Stimulated activated memory B cell treated with anti-CD40 and anti-IgM and Interleukin-4, amounts not matched to agents 10 μg/mL and 1 μg/mL and 100 μg/mL, for 72 hours (primary cell): ENCODE measurements around the gene GK.
"Not testable (repeated sequence)": the region's sequence is repeated elsewhere in the genome, so short reads cannot be mapped to it uniquely, and the experiment has no call there.

Source experiments
- ATAC-seq: fragments of 150-1000 bp; cut with Tn5 transposase; 2 replicates; pipeline ENCODE4 v1.10.0; 2021
- H3K27ac Mint-ChIP-seq: one replicate; pipeline ENCODE4 v1.8.0; 2022; ENCODE audit warnings: mild to moderate bottlenecking, mixed read lengths
- H3K27me3 Mint-ChIP-seq: one replicate; pipeline ENCODE4 v1.8.0; 2022; ENCODE audit warnings: mixed read lengths
- H3K36me3 Mint-ChIP-seq: one replicate; pipeline ENCODE4 v1.8.0; 2022; ENCODE audit warnings: mixed read lengths
- H3K4me1 Mint-ChIP-seq: one replicate; pipeline ENCODE4 v1.8.0; 2022; ENCODE audit warnings: mixed read lengths
- H3K4me3 Mint-ChIP-seq: one replicate; pipeline ENCODE4 v1.8.0; 2022; ENCODE audit warnings: mild to moderate bottlenecking, moderate library complexity, mixed read lengths
- H3K9me3 Mint-ChIP-seq: one replicate; pipeline ENCODE4 v1.8.0; 2022; ENCODE audit warnings: mixed read lengths

GK gene

DNA sequence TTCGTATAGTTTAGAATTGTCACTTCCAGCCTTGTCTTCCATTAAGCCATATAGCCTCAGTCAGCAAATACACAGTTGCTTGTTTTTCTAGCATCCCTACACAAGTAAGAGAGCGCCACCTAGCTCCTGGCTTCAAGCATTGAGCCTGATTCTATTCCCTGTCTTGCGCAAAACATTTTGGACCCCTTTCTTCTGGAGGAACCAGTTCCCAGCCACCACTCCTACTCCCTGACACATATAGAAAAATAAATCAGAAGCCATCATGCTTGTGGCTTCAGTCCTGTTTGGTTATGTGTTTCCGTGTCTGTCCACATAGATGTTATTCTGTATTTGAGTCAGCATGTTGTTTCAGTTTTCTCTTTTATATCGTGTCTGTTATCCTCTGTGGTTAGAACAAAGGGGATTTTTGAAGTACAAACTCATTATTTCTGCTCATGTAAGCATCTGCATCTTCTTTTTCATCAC, 59.9 kb downstream of the GK start:
- Mint-ChIP-seq H3K4me3 (peak overlapping the region; percentile 50), H3K27me3 (no peaks in the 10 kb centered on the region), H3K36me3 (peaks cover 41% of the 10 kb centered on the region), H3K27ac (peak overlapping the region; percentile 87), H3K9me3 (peaks cover 8% of the 10 kb centered on the region), H3K4me1 (peaks cover 8% of the 10 kb centered on the region)
- peak; percentile 87 for ATAC-seq

DNA sequence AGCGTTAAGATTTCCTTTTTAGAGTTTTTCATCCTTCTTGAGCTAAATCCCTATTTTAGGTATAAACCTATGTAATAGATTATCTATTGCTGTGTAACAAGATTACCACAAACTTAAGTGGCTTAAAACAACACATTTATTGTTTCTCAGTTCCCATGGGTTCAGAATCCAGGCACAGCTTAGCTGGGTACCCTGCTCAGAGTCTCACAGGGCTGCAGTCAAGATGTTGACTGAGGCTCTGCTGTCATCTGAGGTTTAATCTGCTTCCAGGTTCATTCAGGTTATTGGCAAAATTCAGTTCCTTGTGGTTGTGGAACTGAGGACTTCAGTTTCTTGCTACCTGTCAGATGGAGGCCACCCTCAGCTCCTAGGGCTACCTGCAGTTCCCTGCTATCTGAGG, 60.9 kb downstream of the GK start:
- Mint-ChIP-seq H3K27ac (peak overlapping the region; percentile 87), H3K36me3 (peaks cover 37% of the 10 kb centered on the region), H3K4me3 (no peak overlapping the region), H3K9me3 (peaks cover 8% of the 10 kb centered on the region), H3K27me3 (no peaks in the 10 kb centered on the region), H3K4me1 (peaks cover 8% of the 10 kb centered on the region)
- ATAC-seq, result no peak

DNA sequence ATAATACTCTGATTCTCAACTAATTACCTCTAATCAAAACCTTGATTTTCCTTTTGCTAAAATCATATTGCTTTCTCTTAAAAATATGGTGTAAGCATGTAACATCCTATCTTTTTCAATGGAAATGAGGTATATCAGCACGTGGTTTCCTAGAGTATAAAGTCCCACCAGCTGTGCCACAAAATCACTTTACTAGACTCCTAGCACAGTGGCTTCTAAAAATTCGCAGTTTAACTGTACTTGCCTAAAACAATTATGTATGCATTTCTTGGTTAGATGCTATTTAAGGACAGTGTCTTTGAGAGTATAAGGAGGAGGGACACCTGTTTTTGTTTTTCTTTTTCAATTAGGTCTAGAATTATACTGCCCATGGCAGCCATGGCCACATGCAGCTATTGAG, 62.8 kb downstream of the GK start:
- Mint-ChIP-seq H3K27me3 (no peaks in the 10 kb centered on the region), H3K36me3 (peaks cover 19% of the 10 kb centered on the region), H3K4me3 (no peak overlapping the region), H3K27ac (no peak overlapping the region), H3K9me3 (peaks cover 8% of the 10 kb centered on the region), H3K4me1 (peaks cover 8% of the 10 kb centered on the region)
- ATAC-seq, result no peak

DNA sequence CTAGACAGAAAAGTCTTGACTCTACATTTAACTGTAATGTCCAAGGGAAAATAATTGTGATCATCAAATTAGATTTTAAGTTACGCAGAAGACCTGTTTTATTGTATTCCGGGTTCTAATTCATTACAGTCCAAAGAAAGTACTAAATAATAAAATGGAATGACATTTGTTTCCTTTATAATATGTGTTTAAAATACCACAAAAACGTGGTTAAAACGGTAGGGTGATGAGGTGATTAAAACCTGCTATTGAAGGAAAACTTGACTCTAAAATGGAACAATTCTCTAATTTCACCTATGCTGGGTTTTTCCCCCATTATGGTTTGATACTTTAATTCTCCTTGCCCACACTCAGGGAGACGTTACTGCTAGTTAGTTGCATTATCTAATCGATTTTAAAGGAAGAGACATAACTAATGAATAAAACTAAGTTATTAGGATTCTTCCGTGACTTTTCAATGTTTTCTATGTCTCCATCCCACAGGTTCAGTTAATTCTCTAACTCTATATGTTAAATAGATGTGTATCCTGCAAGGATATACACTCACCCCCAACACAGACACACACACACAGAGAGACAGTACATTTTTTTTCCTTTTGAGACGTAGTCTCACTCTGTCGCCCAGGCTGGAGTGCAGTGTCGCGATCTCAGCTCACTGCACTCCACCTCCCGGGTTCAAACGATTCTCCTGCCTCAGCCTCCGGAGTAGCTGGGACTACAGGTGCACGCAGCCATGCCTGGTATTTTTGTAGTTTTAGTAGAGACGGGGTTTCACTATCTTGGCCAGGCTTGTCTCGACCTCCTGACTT, 80.8 kb downstream of the GK start:
- Mint-ChIP-seq H3K27ac (no peak overlapping the region), H3K4me3 (no peak overlapping the region), H3K4me1 (no peaks in the 10 kb centered on the region), H3K9me3 (no peaks in the 10 kb centered on the region), H3K36me3 (no peaks in the 10 kb centered on the region), H3K27me3 (no peaks in the 10 kb centered on the region)
- ATAC-seq, result no peak

DNA sequence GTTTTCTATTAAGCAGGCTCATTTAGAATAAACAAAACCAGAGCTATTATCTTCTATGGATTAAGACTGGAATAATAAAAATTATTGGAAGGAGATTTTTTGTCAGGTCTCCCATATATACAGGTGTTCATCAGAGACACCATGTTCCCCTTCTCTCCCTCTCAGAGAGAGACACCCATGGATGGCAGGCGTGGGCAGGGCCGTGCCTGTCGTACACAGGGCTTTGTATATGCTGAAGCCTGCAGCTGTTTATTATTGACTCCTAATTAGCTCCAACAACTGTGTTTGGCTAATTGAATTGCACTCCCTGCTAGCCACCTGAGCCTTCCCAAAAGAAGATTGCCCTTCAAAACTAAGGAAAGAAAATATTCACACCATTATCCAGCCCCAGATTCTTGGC, 81.6 kb downstream of the GK start:
- no peak overlapping the region for H3K4me3 Mint-ChIP-seq
- no peaks in the 10 kb centered on the region for H3K36me3 Mint-ChIP-seq
- ATAC-seq, result no peak
- H3K9me3 Mint-ChIP-seq, result no peaks in the 10 kb centered on the region
- H3K27ac Mint-ChIP-seq, result no peak overlapping the region
- H3K27me3 Mint-ChIP-seq, result no peaks in the 10 kb centered on the region
- no peaks in the 10 kb centered on the region for H3K4me1 Mint-ChIP-seq

DNA sequence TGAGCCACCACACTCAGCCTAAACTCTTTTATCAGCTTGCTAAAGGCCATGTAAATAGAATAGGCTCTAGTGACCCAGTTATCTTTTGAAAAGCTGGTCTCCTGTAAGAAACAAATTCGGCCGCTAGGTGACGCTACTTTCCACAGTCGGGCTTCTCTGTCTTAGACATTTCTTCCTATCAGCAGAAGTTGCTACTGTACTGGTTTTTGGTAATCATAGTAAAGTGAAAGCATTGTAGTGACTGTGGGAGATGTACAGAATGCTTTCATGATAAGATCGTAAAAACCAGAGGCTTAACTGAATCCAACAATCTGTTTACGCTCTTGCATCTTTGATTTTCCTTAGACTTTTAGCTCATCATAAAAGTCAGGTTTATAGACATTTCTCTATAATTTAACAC, 82.6 kb downstream of the GK start:
- Mint-ChIP-seq H3K4me1 (no peaks in the 10 kb centered on the region), H3K36me3 (no peaks in the 10 kb centered on the region)

DNA sequence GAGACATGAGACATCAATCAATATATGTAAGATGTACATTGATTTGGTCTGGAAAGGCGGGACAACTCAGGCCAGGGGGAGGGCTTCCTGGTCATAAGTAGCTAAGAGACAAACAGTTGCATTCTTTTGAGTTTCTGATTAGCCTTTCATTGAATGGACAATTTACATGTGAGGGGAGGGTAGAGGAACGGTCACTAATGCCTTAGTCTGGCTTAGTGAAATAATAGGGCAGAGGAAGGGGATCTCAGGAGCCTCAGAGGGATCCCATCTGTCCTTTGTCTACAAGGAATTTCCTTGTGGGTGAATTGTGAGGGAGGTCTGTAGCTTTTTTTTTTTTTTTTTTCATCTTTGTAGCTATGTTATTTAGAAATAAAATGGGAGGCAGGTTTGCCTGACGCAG, 88.3 kb downstream of the GK start:
- H3K4me1 Mint-ChIP-seq, result no peaks in the 10 kb centered on the region
- ATAC-seq, result no peak
- H3K27me3 Mint-ChIP-seq, result no peaks in the 10 kb centered on the region
- no peak overlapping the region for H3K27ac Mint-ChIP-seq
- no peak overlapping the region for H3K4me3 Mint-ChIP-seq
- peaks cover 3% of the 10 kb centered on the region for H3K9me3 Mint-ChIP-seq
- no peaks in the 10 kb centered on the region for H3K36me3 Mint-ChIP-seq

More for the DNA sequence above, 82.6 kb downstream of the GK start:
- Mint-ChIP-seq H3K4me3 (no peak overlapping the region), H3K27me3 (no peaks in the 10 kb centered on the region), H3K9me3 (no peaks in the 10 kb centered on the region), H3K27ac (no peak overlapping the region)
- ATAC-seq, result peak; percentile 55

DNA sequence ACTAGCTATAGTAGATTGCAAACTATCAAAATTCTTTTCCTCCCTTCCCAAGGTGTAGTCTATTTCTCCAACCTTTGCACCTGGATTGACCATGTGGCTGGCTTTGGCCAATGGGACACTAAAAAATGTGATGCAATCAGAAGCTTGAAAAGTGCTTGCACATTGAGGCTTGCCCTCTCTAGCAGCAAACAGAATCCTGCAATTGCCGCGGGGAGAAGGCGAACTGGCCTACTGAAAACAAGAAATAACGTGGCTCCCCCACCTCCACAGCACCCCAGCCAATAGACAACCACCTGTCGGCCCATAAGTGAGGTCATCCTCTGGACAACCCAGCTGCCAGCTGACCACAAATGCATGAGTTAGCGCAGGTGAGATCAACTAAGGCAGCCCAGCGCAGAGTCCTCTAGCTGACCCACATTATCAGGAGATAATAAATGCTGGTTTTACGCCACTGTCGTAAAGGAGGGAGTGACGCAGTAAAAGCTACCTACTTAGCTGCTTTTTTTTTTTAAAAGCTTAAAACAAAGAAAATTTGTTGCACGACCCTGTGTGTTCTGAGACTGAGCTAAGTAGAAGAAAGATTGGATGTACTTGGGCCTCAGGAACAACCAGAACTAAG, 95.2 kb downstream of the GK start:
- no peak overlapping the region for H3K4me3 Mint-ChIP-seq

DNA sequence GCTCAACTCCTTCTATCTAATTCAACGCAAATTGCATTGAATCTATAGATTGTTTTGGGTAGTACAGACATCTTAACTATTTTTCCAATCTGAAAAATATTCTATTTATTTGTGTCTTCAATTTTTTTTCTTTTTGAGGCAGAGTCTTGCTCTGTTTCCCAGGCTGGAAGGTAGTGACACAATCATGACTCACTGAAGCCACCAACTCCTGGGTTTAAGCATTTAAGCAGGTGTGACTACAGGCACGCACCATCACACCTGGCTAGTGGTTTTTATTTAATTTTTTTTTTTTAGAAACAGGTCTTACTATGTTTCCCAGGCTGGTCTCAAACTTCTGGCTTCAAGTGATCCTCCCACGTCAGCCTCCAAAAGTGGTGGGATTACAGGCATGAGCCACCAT, 98.3 kb downstream of the GK start:
- no peaks in the 10 kb centered on the region for H3K4me1 Mint-ChIP-seq
- H3K4me3 Mint-ChIP-seq, result no peak overlapping the region
- H3K27ac Mint-ChIP-seq, result no peak overlapping the region
- no peaks in the 10 kb centered on the region for H3K27me3 Mint-ChIP-seq
- H3K9me3 Mint-ChIP-seq, result no peaks in the 10 kb centered on the region
- H3K36me3 Mint-ChIP-seq, result no peaks in the 10 kb centered on the region
- no peak for ATAC-seq

More for the DNA sequence above, 95.2 kb downstream of the GK start:
- Mint-ChIP-seq H3K27ac (no peak overlapping the region), H3K9me3 (peaks cover 3% of the 10 kb centered on the region), H3K4me1 (no peaks in the 10 kb centered on the region), H3K36me3 (no peaks in the 10 kb centered on the region), H3K27me3 (no peaks in the 10 kb centered on the region)
- no peak for ATAC-seq

DNA sequence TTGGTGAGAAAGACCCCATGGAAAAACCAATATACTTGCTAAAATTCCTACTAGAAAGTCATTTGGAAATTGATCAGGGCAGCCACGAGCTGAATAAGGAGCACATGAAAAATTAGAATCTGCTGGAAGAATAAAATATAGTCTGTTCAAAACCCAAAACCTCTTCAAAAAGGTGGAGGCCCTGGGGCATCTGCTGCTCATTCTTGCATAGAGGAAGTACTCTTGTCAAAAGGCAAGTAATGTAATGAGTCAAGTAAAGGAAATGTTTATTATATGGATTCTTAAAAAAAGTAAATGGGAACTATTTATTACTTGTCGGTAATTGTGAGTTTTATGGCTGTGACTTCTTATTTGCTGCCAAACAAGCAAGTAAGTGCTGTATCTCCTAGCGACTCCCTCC, 109.5 kb downstream of the GK start:
- Mint-ChIP-seq H3K27me3 (no peaks in the 10 kb centered on the region), H3K4me3 (no peak overlapping the region), H3K36me3 (no peaks in the 10 kb centered on the region), H3K4me1 (no peaks in the 10 kb centered on the region), H3K9me3 (no peaks in the 10 kb centered on the region), H3K27ac (no peak overlapping the region)
- no peak for ATAC-seq

DNA sequence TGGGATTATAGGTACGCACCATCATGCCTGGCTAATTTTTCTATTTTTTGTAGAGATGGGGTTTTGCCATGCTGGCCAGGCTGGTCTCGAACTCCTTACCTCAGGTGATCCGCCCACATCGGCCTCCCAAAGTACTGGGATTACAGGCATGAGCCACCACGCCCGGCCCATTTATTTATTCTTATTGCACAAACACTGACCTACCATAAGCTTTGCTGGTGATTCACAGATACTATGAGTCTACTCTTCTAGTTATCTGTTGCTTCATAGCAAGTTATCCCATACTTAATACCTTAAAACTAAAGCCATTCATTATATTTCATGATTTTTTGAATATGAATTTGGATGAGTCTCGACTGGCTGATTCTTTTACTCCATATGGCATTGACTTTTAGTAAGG, 120.5 kb downstream of the GK start:
- not testable (repeated sequence) for H3K36me3 Mint-ChIP-seq, H3K4me3 Mint-ChIP-seq, ATAC-seq, H3K9me3 Mint-ChIP-seq, H3K4me1 Mint-ChIP-seq, H3K27me3 Mint-ChIP-seq, H3K27ac Mint-ChIP-seq

DNA sequence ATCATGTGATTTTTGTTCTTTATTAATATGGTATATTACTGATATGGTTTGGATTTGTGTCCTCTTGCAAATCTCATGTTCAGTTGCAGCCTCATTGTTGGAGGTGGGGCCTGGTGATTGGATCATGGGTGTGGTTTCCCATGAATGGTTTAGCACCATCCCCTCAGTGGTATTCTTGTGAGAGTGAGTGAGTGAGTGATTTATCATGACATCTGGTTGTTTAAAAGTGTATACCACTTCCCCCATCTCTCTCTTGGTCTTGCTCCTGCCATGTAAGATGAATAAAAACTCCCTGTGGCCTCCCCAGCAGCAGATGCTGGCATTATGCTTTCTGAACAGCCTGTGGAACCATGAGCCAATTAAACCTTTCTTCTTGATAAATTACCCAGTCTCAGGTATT, 124.4 kb downstream of the GK start:
- Mint-ChIP-seq H3K27me3 (no peaks in the 10 kb centered on the region), H3K36me3 (no peaks in the 10 kb centered on the region), H3K4me3 (no peak overlapping the region), H3K9me3 (no peaks in the 10 kb centered on the region), H3K4me1 (no peaks in the 10 kb centered on the region), H3K27ac (no peak overlapping the region)
- ATAC-seq, result no peak

DNA sequence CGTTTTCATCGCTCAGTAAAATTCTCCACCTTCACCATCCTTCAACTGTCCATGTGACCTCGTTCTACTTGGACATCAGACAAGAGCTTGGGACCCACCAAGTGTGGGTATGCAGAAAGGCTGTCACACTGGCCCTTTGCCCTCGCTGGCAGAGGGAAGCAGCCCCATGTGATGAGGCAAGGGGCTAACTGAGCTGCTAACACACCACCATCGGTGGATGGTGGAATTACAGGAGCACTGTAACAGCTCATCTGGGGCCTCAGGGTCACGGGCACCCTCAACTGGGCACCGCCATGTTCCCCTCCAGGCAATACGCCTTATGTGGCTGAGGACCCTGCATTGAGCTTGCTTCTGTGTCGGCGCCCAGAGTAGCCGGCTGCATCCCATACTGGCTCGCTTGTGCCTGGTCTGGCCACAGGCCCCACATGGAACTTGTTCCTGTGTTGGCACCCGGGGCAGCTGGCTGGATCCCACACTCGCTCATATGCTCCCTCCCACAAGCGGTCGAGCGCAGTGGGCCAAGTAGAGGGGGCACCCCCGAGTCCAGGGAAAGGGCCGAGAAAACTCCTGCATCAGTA, 126.3 kb downstream of the GK start:
- H3K36me3 Mint-ChIP-seq, result no peaks in the 10 kb centered on the region
- no peak overlapping the region for H3K27ac Mint-ChIP-seq
- no peak for ATAC-seq
- H3K9me3 Mint-ChIP-seq, result no peaks in the 10 kb centered on the region
- no peaks in the 10 kb centered on the region for H3K27me3 Mint-ChIP-seq
- no peak overlapping the region for H3K4me3 Mint-ChIP-seq
- no peaks in the 10 kb centered on the region for H3K4me1 Mint-ChIP-seq
